Esophagus squamous epithelium (tissue), 5 donors: ENCODE measurements around the gene JMJD6. TPM values are rescaled to one million over a fixed set of nuclear protein-coding genes. Genes with fewer than 3 reads are reported as not detected.
"Not testable (repeated sequence)": the region's sequence is repeated elsewhere in the genome, so short reads cannot be mapped to it uniquely, and the experiment has no call there.

Experiments used
- DNase-seq: peaks from one replicate; lab custom pipeline; 2025; lab: John Stamatoyannopoulos, UW
- H3K27ac ChIP-seq, 4 donors: fragments of 200-600 bp; sonication (generic); one replicate each; pipeline ENCODE4 v1.5.1; 2016 to 2019; ENCODE audit warnings: mild to moderate bottlenecking in 1 of 4
- H3K27me3 ChIP-seq, 4 donors: fragments of 200-600 bp; sonication (generic); 1 replicate in 3 of 4; 2 replicates in 1 of 4; pipeline versions ENCODE4 v1.5.1 to v1.6.0; 2017 to 2021; ENCODE audit warnings: antibody characterized with exemption in 1 of 4
- H3K36me3 ChIP-seq, 3 donors: fragments of 200-600 bp; sonication (generic); one replicate each; pipeline ENCODE4 v1.5.1; 2016 to 2019
- H3K4me1 ChIP-seq, 3 donors: fragments of 200-600 bp; sonication (generic); one replicate each; pipeline ENCODE4 v1.5.1; 2017 to 2019
- H3K4me3 ChIP-seq, 4 donors: fragments of 200-600 bp; sonication (generic); 1 replicate in 3 of 4; 2 replicates in 1 of 4; pipeline ENCODE4 v1.5.1; 2016 to 2019; ENCODE audit warnings: mild to moderate bottlenecking in 2 of 4, moderate library complexity in 1 of 4
- H3K9me3 ChIP-seq, 3 donors: fragments of 200-600 bp; sonication (generic); one replicate each; pipeline ENCODE4 v1.5.1; 2016 to 2019
- CTCF ChIP-seq, 6 experiments: fragments of 450-650 bp in 4 of 6; fragments of 200-600 bp in 2 of 6; sonication (generic) in 2 of 6; IDR thresholded peaks; one replicate each; pipeline ENCODE4 v1.5.1; 2016 to 2019; ENCODE audit warnings: antibody characterized with exemption in 6 of 6, mild to moderate bottlenecking in 4 of 6, moderate library complexity in 4 of 6
- POLR2A ChIP-seq, 4 donors: fragments of 450-650 bp; IDR thresholded peaks; one replicate each; pipeline ENCODE4 v1.6.1; 2017; ENCODE audit warnings: antibody characterized with exemption in 4 of 4, mild to moderate bottlenecking in 4 of 4, moderate library complexity in 3 of 4
- WGBS, 2 donors: methylation state at CpG; one replicate each; pipeline ENCODE4 v1.1.5; 2018; 5-methylcytosine and 5-hydroxymethylcytosine counted together
- intact Hi-C: fragments of 100-400 bp; cut with DNase I; formaldehyde crosslinking; loops from one replicate; pipeline ENCODE4 v1.15.0; 2022
- total RNA-seq, 4 donors: library from RNA; depleted of rRNA; stranded (reverse); fragments of >200 nt; gene quantifications; one replicate each; pipeline ENCODE4 v1.1.0, GENCODE V29; 2016
- donor health status: DM: yes; HTN: yes; CAD: no.

JMJD6 gene
- total RNA-seq, 4 donors from 2014 or later: 13.0 to 17.2 (median 16.7) TPM

DNA sequence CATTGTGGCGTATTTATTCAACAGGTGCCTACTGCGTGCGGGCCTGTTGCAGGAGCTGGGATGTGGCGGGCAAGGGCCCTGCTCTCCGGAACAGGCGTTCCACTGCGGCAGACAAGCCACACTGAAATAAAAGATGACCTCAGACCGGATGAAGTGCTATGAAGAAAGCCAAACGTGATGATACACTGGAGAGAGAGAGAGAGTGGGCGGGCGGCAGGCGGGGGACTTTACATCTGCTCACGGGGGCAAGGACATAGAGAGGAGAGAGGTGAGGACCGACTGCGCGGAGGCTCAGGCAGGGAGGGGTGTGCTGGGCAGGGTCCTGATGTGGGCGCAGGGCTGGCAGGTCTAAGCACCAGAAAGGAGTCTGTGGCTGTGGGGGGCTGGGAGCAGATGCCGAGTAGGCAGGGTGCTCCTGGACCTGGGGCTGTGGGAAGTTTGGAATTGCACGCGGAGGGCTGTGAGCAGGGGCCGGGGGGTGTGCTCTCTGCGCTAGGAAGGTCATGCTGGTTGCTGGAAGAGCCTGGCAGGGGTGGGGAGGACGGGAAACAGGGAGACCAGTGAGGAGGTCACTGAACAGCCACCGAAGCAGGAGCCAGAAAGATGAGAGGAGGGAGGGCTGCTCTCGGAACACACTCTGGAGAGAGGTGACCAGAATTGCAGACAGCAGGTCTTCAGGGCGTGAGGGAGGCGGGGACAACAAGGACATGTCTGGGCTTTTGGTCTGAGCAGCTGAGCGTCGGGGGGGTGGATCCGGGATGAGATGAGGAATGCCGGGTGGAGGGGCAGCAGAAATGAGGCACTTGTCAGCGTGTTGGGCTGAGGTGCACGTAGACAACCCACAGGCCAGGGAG is 25.6 kb downstream of the JMJD6 start:
- 19 to 29% methylated on average over 28 to 30 of the region's 33 CpGs for WGBS, 2 donors
- H3K9me3 ChIP-seq: no peaks in the 10 kb centered on the region
- peak overlapping the region; percentile 67 to 93 (median 87) for H3K27ac ChIP-seq
- peak overlapping the region in 3 of 4 donors; percentile 19 to 55 (median 26) for H3K4me3 ChIP-seq
- intact Hi-C loops: no loop called here
- no peak for TF ChIP-seq CTCF (IDR thresholded peaks at IDR 0.05)
- TF ChIP-seq POLR2A (IDR thresholded peaks at IDR 0.05): peak in 1 of 4 donors; percentile 13
- no peaks in the 10 kb centered on the region for H3K36me3 ChIP-seq
- DNase-seq: no peak
- peaks cover 35 to 81% (median 66%) of the 10 kb centered on the region in 3 donors for H3K4me1 ChIP-seq
- no peaks in the 10 kb centered on the region for H3K27me3 ChIP-seq

DNA sequence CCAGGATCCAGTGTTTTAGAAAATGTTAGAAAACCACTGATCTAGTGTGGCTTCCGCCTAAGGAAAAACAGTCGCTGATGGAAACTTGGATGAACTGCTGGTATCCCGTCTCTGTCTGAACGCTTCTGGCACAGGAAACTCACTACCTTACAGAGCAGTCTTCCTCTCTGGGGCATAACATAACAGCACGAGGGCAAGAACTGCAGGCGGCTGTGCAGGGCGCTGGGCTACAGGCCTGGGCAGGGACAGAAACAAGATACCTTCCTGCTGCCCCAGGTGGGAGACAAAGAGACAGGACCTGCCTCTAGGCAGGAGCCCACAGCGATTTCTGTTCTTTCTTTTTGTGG is 26.2 kb downstream of the JMJD6 start:
- H3K4me3 ChIP-seq: peak overlapping the region in 3 of 4 donors; percentile 19 to 55 (median 26)
- no peaks in the 10 kb centered on the region for H3K27me3 ChIP-seq
- intact Hi-C loops: no loop called here
- no peak for DNase-seq
- no peaks in the 10 kb centered on the region for H3K9me3 ChIP-seq
- TF ChIP-seq POLR2A (IDR thresholded peaks at IDR 0.05) (no peak), CTCF (IDR thresholded peaks at IDR 0.05) (no peak)
- H3K27ac ChIP-seq: peak overlapping the region; percentile 67 to 93 (median 87)
- WGBS, 2 donors: 20 to 32% methylated on average over 6 to 8 of the region's 8 CpGs
- H3K4me1 ChIP-seq: peaks cover 35 to 87% (median 72%) of the 10 kb centered on the region in 3 donors
- H3K36me3 ChIP-seq: no peaks in the 10 kb centered on the region

GRCh38 chr17:76698466-76698977 is 27.9 kb downstream of the JMJD6 start:
- peaks cover 35 to 88% (median 72%) of the 10 kb centered on the region in 3 donors for H3K4me1 ChIP-seq
- H3K9me3 ChIP-seq, H3K36me3 ChIP-seq, intact Hi-C loops, H3K27me3 ChIP-seq, DNase-seq, H3K4me3 ChIP-seq: not testable (repeated sequence)
- peak overlapping the region; percentile 16 to 88 (median 82) for H3K27ac ChIP-seq
- WGBS, 2 donors: 87 to 95% methylated on average over 6 to 7 of the region's 7 CpGs

DNA sequence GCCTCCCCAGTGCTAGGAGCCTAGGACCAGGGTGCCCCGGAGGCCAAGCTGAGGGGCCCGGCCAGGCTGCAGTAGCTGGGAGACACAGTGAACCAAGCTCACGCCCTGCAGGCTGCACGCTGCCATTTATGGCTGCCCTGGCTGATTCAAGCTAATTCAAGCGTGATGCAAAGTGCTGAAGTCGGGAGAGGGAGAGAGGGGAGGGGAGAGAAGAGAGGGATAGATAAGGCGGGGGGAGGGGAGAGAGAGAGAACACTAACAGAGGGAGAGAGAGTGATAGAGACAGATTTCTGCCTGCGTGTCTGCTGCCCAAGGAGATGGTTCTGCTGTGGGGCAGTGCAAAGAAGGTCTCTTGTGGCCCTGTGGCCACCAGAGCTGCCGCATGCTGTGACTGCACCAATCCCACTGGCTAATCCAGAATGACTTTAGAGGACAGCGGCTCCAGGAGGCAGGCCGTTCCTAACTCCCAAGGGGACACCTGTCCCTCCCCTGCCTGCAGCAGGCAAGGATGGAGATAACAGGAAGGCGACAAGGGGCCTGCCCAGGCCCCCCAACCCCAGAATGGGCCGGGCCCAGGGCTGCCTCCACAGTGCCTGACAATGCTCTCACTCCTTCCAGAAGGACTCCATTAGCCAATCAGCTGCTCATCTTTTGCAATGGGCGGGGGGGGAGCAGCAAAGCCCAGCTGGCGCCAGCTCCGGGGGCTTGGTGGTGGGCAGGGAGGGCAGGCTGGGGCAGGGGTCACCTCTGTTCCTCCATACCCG is 28.5 kb downstream of the JMJD6 start:
- intact Hi-C loops: no loop called here
- 46 to 54% methylated on average over 13 of the region's 17 CpGs for WGBS, 2 donors
- Histone ChIP-seq H3K27ac (peak overlapping the region; percentile 16 to 86 (median 77)), H3K27me3 (no peaks in the 10 kb centered on the region), H3K36me3 (no peaks in the 10 kb centered on the region), H3K9me3 (no peaks in the 10 kb centered on the region), H3K4me1 (peaks cover 35 to 82% (median 71%) of the 10 kb centered on the region in 3 donors), H3K4me3 (no peak overlapping the region)
- TF ChIP-seq CTCF (IDR thresholded peaks at IDR 0.05) (no peak), POLR2A (IDR thresholded peaks at IDR 0.05) (no peak)
- no peak for DNase-seq

- Histone ChIP-seq H3K27me3 (no peaks in the 10 kb centered on the region), H3K4me1 (peaks cover 35 to 75% (median 65%) of the 10 kb centered on the region in 3 donors), H3K27ac (peak overlapping the region; percentile 16 to 86 (median 77)), H3K4me3 (no peak overlapping the region), H3K36me3 (no peaks in the 10 kb centered on the region), H3K9me3 (no peaks in the 10 kb centered on the region)
- intact Hi-C loops: no loop called here
- 74% methylated on average over 17 to 19 of the region's 25 CpGs for WGBS, 2 donors
- TF ChIP-seq CTCF (IDR thresholded peaks at IDR 0.05) (no peak), POLR2A (IDR thresholded peaks at IDR 0.05) (no peak)
- no peak for DNase-seq
Measured at GRCh38 chr17:76696763-76697701, 29.4 kb downstream of the JMJD6 start.
